ENCODE data around the gene SRCIN1. TPM values are rescaled to one million over a fixed set of nuclear protein-coding genes. Genes with fewer than 3 reads are reported as not detected.

The SRCIN1 gene
- total RNA-seq, 1 donor from 2014 or later = 0.25 TPM

GRCh38 chr17:38598995-38599394, 6.8 kb downstream of the SRCIN1 start:
- DNase-seq (ENCODE audit: low read depth) = no peak

GRCh38 chr17:38598536-38598935, 7.2 kb downstream of the SRCIN1 start:
- DNase-seq (ENCODE audit: low read depth) = peak; percentile 70

GRCh38 chr17:38597375-38597774, 8.4 kb downstream of the SRCIN1 start:
- no peak for DNase-seq (ENCODE audit: low read depth)

- DNase-seq (ENCODE audit: low read depth) = no peak
Measured at GRCh38 chr17:38596651-38597050, 9.1 kb downstream of the SRCIN1 start.

- no peak for DNase-seq (ENCODE audit: low read depth)
Measured at GRCh38 chr17:38595892-38596291, 9.9 kb downstream of the SRCIN1 start.

GRCh38 chr17:38594152-38594551, 11.6 kb downstream of the SRCIN1 start:
- DNase-seq (ENCODE audit: low read depth) = no peak

- DNase-seq (ENCODE audit: low read depth) = no peak
Measured at GRCh38 chr17:38592487-38592886, 13.3 kb downstream of the SRCIN1 start.

- DNase-seq (ENCODE audit: low read depth) = peak; percentile 59
Measured at GRCh38 chr17:38591759-38592241, 14.0 kb downstream of the SRCIN1 start.

GRCh38 chr17:38590988-38591758, 14.6 kb downstream of the SRCIN1 start:
- peak; percentile 81 for DNase-seq (ENCODE audit: low read depth)

GRCh38 chr17:38589462-38590114, 16.2 kb downstream of the SRCIN1 start:
- no peak for DNase-seq (ENCODE audit: low read depth)

- DNase-seq (ENCODE audit: low read depth) = no peak
Measured at GRCh38 chr17:38588788-38589174, 17.0 kb downstream of the SRCIN1 start.

- DNase-seq (ENCODE audit: low read depth) = no peak
Measured at GRCh38 chr17:38587947-38588787, 17.6 kb downstream of the SRCIN1 start.

- no peak for DNase-seq (ENCODE audit: low read depth)
Measured at GRCh38 chr17:38587203-38587602, 18.5 kb downstream of the SRCIN1 start.

GRCh38 chr17:38586788-38587187, 19.0 kb downstream of the SRCIN1 start:
- DNase-seq (ENCODE audit: low read depth) = no peak

- no peak for DNase-seq (ENCODE audit: low read depth)
Measured at GRCh38 chr17:38585918-38586529, 19.7 kb downstream of the SRCIN1 start.

GRCh38 chr17:38585056-38585917, 20.5 kb downstream of the SRCIN1 start:
- DNase-seq (ENCODE audit: low read depth) = no peak

GRCh38 chr17:38584350-38584925, 21.3 kb downstream of the SRCIN1 start:
- peak; percentile 19 for DNase-seq (ENCODE audit: low read depth)

GRCh38 chr17:38583828-38584349, 21.9 kb downstream of the SRCIN1 start:
- no peak for DNase-seq (ENCODE audit: low read depth)

GRCh38 chr17:38583176-38583575, 22.6 kb downstream of the SRCIN1 start:
- DNase-seq (ENCODE audit: low read depth) = no peak

GRCh38 chr17:38582069-38582468, 23.7 kb downstream of the SRCIN1 start:
- no peak for DNase-seq (ENCODE audit: low read depth)
